HEK293T (cell line): ENCODE data around the gene IFT80.

Experiments used
- BHLHE40 ChIP-seq: fragments of 450-650 bp; IDR thresholded peaks from 2 replicates; pipeline ENCODE4 v1.6.1; 2016; ENCODE audit warnings: mild to moderate bottlenecking, moderate library complexity, borderline replicate concordance
- FOXA1 ChIP-seq: fragments of 450-650 bp; IDR thresholded peaks from 2 replicates; pipeline ENCODE4 v1.6.1; 2016; ENCODE audit warnings: mild to moderate bottlenecking
- HDGF ChIP-seq: fragments of 450-650 bp; IDR thresholded peaks from 2 replicates; pipeline ENCODE4 v1.6.1; 2017; ENCODE audit warnings: antibody characterized with exemption, borderline replicate concordance
- TARDBP ChIP-seq: fragments of 450-650 bp; IDR thresholded peaks from 2 replicates; pipeline ENCODE4 v1.6.1; 2016

DNA sequence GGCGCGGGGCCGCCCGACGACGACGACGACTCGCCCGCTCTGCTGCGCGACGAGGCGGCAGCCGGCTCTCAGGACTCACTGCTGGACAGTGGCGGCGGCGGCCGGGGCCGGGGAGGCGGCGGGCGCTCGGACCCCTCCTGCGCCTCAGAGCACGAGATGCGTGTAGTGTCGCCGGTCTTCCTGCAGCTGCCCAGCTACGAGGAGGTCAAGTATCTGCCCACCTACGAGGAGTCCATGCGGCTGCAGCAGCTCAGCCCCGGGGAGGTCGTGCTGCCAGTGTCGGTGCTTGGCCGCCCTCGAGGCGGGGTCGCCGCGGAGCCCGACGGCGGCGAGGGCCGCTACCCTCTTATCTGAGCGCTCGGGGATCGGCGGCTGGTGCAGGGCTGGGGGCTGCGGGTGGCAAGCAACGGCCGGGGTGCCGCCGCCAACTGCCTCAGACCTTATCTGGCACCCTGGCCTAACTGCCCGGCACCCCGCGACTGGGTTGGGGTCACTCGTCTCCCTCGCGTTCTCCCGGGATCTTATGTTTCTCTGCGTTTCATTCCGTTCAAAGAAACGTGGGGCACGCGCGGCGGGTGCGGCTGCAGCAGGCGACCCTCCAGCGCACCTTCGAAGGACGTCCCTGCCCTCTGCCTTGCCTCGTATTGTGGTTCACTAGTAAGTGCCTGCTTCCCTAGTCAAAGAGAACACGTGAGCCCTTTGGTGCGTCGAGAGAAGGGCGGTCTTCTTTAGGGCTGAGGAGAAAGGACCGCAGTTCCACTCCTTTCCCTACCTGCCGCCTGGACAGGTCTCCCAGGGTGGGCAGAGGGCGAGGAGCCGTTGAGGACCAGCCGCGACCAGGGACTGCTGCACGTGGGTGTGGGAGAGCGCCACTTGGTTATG, 172.8 kb downstream of the IFT80 start:
- TF ChIP-seq FOXA1 (no peak), TARDBP (no peak), HDGF (no peak), BHLHE40 (no peak)
